Thyroid gland (tissue), 4 donors: ENCODE measurements around the gene NRP2.

Source experiments
- CTCF ChIP-seq, 6 experiments: fragments of 200-600 bp in 3 of 6; fragments of 450-650 bp in 3 of 6; sonication (generic) in 3 of 6; IDR thresholded peaks; one replicate each; pipeline ENCODE4 v1.5.1; 2016 to 2019; ENCODE audit warnings: antibody characterized with exemption in 6 of 6, mild to moderate bottlenecking in 2 of 6, inconsistent platforms in 1 of 6, moderate library complexity in 1 of 6
- POLR2A ChIP-seq, 2 donors: fragments of 450-650 bp; IDR thresholded peaks; one replicate each; pipeline ENCODE4 v1.6.1; 2017; ENCODE audit warnings: antibody characterized with exemption in 2 of 2, mild to moderate bottlenecking in 2 of 2, moderate library complexity in 1 of 2

GRCh38 chr2:205816268-205816667, 134.0 kb downstream of the NRP2 start:
- no peak for TF ChIP-seq CTCF (IDR thresholded peaks at IDR 0.05)
- TF ChIP-seq POLR2A (IDR thresholded peaks at IDR 0.05) = no peak
